ENCODE data around the gene RABL2A. TPM values are rescaled to one million over a fixed set of nuclear protein-coding genes. Genes with fewer than 3 reads are reported as not detected.
"Not testable (repeated sequence)": the region's sequence is repeated elsewhere in the genome, so short reads cannot be mapped to it uniquely, and the experiment has no call there.

RABL2A gene
- total and polyA plus RNA-seq, 5 experiments from 2014 or later = 11.0 to 53.4 (median 15.8) TPM

GRCh38 chr2:113635358-113635757 is 8.3 kb downstream of the RABL2A start:
- DNase-seq, H3K36me3 Mint-ChIP-seq, H3K27me3 Mint-ChIP-seq, H3K4me1 Mint-ChIP-seq, H3K4me3 Mint-ChIP-seq, H3K9me3 Mint-ChIP-seq, POLR2A ChIA-PET, ATAC-seq: not testable (repeated sequence)
- peak overlapping the region in 1 of 10 donors; percentile 52 for H3K27ac Mint-ChIP-seq

GRCh38 chr2:113636226-113636625 is 9.2 kb downstream of the RABL2A start:
- ATAC-seq, H3K4me3 Mint-ChIP-seq, H3K27me3 Mint-ChIP-seq, H3K36me3 Mint-ChIP-seq, POLR2A ChIA-PET, H3K4me1 Mint-ChIP-seq, H3K9me3 Mint-ChIP-seq, DNase-seq, H3K27ac Mint-ChIP-seq: not testable (repeated sequence)

- H3K27me3 Mint-ChIP-seq, POLR2A ChIA-PET, H3K4me3 Mint-ChIP-seq, H3K27ac Mint-ChIP-seq, H3K9me3 Mint-ChIP-seq, DNase-seq, ATAC-seq, H3K36me3 Mint-ChIP-seq, H3K4me1 Mint-ChIP-seq: not testable (repeated sequence)
These were observed 11.0 kb downstream of the RABL2A start for GRCh38 chr2:113638084-113638483.

- not testable (repeated sequence) for ATAC-seq, H3K4me3 Mint-ChIP-seq, H3K4me1 Mint-ChIP-seq
These were observed 19.2 kb downstream of the RABL2A start for GRCh38 chr2:113646217-113646616.

GRCh38 chr2:113650834-113651815 is 24.1 kb downstream of the RABL2A start:
- ATAC-seq, H3K27me3 Mint-ChIP-seq, H3K36me3 Mint-ChIP-seq, H3K9me3 Mint-ChIP-seq, H3K4me1 Mint-ChIP-seq, POLR2A ChIA-PET, H3K27ac Mint-ChIP-seq, DNase-seq, H3K4me3 Mint-ChIP-seq: not testable (repeated sequence)

More at GRCh38 chr2:113646217-113646616, 19.2 kb downstream of the RABL2A start:
- H3K27me3 Mint-ChIP-seq, DNase-seq, POLR2A ChIA-PET, H3K27ac Mint-ChIP-seq, H3K36me3 Mint-ChIP-seq, H3K9me3 Mint-ChIP-seq: not testable (repeated sequence)

GRCh38 chr2:113652599-113652998 is 25.5 kb downstream of the RABL2A start:
- H3K4me1 Mint-ChIP-seq, H3K9me3 Mint-ChIP-seq, H3K4me3 Mint-ChIP-seq, ATAC-seq, H3K27ac Mint-ChIP-seq, H3K36me3 Mint-ChIP-seq, POLR2A ChIA-PET, DNase-seq, H3K27me3 Mint-ChIP-seq: not testable (repeated sequence)

- ATAC-seq, H3K27me3 Mint-ChIP-seq, H3K4me1 Mint-ChIP-seq, POLR2A ChIA-PET, H3K36me3 Mint-ChIP-seq, H3K9me3 Mint-ChIP-seq: not testable (repeated sequence)
- peak overlapping the region in 1 of 10 donors; percentile 79 for H3K27ac Mint-ChIP-seq
- peak in 2 of 10 donors; percentile 4 to 10 for DNase-seq
- H3K4me3 Mint-ChIP-seq = peak overlapping the region in 7 of 10 donors; percentile 7 to 80 (median 58)
These were observed 29.1 kb downstream of the RABL2A start for GRCh38 chr2:113656031-113656624.

GRCh38 chr2:113657735-113658134 is 30.7 kb downstream of the RABL2A start:
- ATAC-seq, H3K27me3 Mint-ChIP-seq, H3K36me3 Mint-ChIP-seq, H3K4me3 Mint-ChIP-seq, H3K27ac Mint-ChIP-seq, H3K9me3 Mint-ChIP-seq, POLR2A ChIA-PET, DNase-seq, H3K4me1 Mint-ChIP-seq: not testable (repeated sequence)

- H3K27me3 Mint-ChIP-seq, H3K9me3 Mint-ChIP-seq, H3K4me1 Mint-ChIP-seq, H3K36me3 Mint-ChIP-seq, ATAC-seq, DNase-seq, H3K4me3 Mint-ChIP-seq, POLR2A ChIA-PET, H3K27ac Mint-ChIP-seq: not testable (repeated sequence)
These were observed 36.4 kb downstream of the RABL2A start for GRCh38 chr2:113663285-113664060.

GRCh38 chr2:113664761-113665533 is 37.9 kb downstream of the RABL2A start:
- ATAC-seq, H3K4me3 Mint-ChIP-seq, H3K36me3 Mint-ChIP-seq, H3K27ac Mint-ChIP-seq, H3K4me1 Mint-ChIP-seq, H3K27me3 Mint-ChIP-seq, POLR2A ChIA-PET, H3K9me3 Mint-ChIP-seq, DNase-seq: not testable (repeated sequence)

GRCh38 chr2:113669013-113669412 is 41.9 kb downstream of the RABL2A start:
- DNase-seq, ATAC-seq, POLR2A ChIA-PET, H3K36me3 Mint-ChIP-seq, H3K4me3 Mint-ChIP-seq, H3K4me1 Mint-ChIP-seq, H3K27me3 Mint-ChIP-seq: not testable (repeated sequence)
- Mint-ChIP-seq H3K27ac (peak overlapping the region in 1 of 10 donors; percentile 67), H3K9me3 (peaks cover 0 to 13% (median 4%) of the 10 kb centered on the region in 9 donors)

- ATAC-seq = no peak
- Mint-ChIP-seq H3K36me3 (peaks cover 0 to 9% (median 0%) of the 10 kb centered on the region in 3 donors), H3K9me3 (peaks cover 0 to 13% (median 4%) of the 10 kb centered on the region in 9 donors), H3K4me3 (no peak overlapping the region), H3K27ac (no peak overlapping the region), H3K27me3 (no peaks in the 10 kb centered on the region), H3K4me1 (peaks cover 0 to 9% (median 0%) of the 10 kb centered on the region in 4 donors)
- DNase-seq = no peak
- POLR2A ChIA-PET = no interaction called here
These were observed 45.4 kb downstream of the RABL2A start for GRCh38 chr2:113672326-113672932.
